Measurements from ENCODE around the gene GALNT2.

DNA sequence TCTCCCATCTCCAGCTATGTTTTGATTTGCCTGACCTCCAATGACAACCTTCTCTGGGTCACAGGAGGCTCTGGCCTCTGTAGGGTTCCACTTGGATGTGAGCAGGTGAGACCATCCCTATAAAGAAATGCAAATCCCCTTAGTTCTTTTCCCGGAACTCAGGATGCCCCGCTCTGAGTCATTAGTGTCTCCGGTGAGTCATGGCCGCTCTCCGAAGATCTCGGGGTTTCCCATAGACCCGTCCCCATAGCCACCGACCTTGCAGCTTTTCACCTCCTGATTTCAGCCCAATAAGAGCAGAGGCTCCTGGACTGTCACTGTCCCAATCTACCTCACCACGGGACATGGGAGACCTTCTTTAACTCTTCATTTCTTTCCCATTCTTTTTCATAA is 260.9 kb downstream of the GALNT2 start:
- TF ChIP-seq, protein P1, sequence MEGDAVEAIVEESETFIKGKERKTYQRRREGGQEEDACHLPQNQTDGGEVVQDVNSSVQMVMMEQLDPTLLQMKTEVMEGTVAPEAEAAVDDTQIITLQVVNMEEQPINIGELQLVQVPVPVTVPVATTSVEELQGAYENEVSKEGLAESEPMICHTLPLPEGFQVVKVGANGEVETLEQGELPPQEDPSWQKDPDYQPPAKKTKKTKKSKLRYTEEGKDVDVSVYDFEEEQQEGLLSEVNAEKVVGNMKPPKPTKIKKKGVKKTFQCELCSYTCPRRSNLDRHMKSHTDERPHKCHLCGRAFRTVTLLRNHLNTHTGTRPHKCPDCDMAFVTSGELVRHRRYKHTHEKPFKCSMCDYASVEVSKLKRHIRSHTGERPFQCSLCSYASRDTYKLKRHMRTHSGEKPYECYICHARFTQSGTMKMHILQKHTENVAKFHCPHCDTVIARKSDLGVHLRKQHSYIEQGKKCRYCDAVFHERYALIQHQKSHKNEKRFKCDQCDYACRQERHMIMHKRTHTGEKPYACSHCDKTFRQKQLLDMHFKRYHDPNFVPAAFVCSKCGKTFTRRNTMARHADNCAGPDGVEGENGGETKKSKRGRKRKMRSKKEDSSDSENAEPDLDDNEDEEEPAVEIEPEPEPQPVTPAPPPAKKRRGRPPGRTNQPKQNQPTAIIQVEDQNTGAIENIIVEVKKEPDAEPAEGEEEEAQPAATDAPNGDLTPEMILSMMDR (IDR thresholded peaks at IDR 0.05): no peak
- no peak for TF ChIP-seq POLR2A (IDR thresholded peaks at IDR 0.05)

All from tibial nerve (tissue), 3 donors.